ENCODE measurements around the gene FATE1.
"Not testable (repeated sequence)": the region's sequence is repeated elsewhere in the genome, so short reads cannot be mapped to it uniquely, and the experiment has no call there.

The FATE1 gene

DNA sequence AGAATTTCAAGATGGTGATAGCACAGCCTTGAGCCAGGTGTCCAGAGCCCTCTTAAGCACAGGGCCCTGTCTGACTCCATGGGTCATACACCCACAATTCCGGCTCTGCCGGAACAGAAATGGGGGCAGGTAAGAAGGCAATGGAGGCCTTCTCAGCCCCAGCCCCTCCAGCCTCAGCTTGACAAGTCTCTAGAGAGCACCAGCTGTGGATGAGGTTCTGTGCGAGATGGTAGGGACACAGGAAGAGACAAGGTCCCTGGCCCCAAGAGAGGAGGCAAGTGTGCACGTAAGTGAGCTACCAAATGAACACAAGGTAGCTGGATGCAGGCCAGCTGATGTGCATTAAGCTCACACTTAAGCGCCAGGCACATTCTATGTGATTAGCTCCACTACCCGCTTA lies 23.0 kb upstream of the FATE1 start:
- TF ChIP-seq, protein P1, sequence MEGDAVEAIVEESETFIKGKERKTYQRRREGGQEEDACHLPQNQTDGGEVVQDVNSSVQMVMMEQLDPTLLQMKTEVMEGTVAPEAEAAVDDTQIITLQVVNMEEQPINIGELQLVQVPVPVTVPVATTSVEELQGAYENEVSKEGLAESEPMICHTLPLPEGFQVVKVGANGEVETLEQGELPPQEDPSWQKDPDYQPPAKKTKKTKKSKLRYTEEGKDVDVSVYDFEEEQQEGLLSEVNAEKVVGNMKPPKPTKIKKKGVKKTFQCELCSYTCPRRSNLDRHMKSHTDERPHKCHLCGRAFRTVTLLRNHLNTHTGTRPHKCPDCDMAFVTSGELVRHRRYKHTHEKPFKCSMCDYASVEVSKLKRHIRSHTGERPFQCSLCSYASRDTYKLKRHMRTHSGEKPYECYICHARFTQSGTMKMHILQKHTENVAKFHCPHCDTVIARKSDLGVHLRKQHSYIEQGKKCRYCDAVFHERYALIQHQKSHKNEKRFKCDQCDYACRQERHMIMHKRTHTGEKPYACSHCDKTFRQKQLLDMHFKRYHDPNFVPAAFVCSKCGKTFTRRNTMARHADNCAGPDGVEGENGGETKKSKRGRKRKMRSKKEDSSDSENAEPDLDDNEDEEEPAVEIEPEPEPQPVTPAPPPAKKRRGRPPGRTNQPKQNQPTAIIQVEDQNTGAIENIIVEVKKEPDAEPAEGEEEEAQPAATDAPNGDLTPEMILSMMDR (conservative IDR thresholded peaks at IDR 0.05; ENCODE audit: low read depth, low read length): no peak
- H3K4me3 ChIP-seq (ENCODE audit: low read length): no peak overlapping the region
- DNase-seq (ENCODE audit: low read depth): no peak

DNA sequence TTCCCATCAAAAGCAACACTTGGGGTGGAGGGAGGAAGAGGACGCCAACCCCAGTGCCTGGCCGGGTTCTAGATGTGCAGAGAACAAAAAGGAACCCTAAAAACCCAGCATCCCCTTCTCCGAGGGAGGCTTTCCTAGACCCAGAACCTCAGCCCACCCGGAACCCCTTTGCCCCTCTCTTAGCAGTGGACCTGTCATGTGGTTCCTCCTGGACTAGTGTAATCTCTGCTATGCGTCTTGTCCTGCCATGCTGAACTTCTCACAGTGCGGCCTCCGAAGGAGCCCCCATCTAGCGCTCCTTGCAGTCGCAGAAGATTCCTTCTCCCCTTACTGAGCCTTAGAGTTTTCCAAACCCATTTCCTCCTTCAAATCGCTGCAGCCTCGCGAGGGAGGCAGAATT lies 21.7 kb upstream of the FATE1 start:
- TF ChIP-seq, protein P1 (conservative IDR thresholded peaks at IDR 0.05; ENCODE audit: low read depth, low read length): no peak
- no peak overlapping the region for H3K4me3 ChIP-seq (ENCODE audit: low read length)
- no peak for DNase-seq (ENCODE audit: low read depth)

DNA sequence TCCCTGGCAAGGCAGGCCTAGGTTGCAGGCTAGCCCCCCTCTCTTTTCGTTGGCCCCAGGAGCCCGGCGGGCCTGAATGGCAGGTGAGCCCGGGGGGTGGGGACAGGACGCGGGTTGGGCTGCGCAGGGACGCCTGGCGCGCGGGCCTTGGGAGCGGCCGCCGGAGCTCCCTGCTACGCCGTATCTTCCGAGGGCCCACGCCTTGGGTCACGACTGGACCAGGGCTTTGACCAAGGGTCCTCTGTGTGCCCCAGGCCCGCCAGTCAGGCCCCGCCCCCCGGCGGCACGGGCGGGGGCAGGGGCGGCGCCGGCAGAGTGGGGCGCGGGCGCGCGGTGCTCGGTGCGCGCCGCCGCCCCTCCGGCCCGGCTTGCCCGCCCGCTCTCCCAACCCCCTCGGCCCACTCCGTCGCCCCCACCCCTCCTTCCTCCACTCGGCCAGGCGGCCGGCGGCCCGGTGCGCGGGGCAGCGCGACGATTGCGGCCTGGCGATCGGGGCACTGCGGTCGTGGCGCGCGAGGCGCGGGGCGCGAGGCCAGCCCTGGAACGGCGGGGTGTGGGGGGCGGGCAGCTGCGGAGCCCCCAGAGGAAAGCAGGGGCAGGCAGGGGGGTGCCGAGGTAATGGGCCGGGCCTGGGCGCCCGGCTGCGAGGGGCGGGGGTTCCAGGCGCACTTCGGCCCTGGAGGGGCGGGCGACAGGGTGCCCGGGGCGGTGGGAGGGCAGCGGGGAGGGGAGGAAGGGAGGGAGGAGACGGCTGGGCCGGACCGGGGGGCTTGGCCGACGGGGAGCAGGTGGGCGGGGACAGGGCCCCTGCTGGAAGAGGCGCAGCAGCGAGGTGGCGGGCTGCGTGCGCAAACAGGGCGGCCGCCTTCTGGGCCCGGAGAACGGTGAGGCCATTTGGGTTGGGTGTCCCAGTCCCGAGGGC lies 20.9 kb upstream of the FATE1 start, which contains the start of gene PRRG3:
Gene PRRG3 (plus strand): TSS at position 798 of the 922 bp plus-strand sequence. CDS start 3,357 bp downstream, outside the sequence.
- no peak for DNase-seq (ENCODE audit: low read depth)
- TF ChIP-seq, protein P1 (conservative IDR thresholded peaks at IDR 0.05; ENCODE audit: low read depth, low read length): no peak
- no peak within 1 kb of the TSS for H3K4me3 ChIP-seq (ENCODE audit: low read length)

DNA sequence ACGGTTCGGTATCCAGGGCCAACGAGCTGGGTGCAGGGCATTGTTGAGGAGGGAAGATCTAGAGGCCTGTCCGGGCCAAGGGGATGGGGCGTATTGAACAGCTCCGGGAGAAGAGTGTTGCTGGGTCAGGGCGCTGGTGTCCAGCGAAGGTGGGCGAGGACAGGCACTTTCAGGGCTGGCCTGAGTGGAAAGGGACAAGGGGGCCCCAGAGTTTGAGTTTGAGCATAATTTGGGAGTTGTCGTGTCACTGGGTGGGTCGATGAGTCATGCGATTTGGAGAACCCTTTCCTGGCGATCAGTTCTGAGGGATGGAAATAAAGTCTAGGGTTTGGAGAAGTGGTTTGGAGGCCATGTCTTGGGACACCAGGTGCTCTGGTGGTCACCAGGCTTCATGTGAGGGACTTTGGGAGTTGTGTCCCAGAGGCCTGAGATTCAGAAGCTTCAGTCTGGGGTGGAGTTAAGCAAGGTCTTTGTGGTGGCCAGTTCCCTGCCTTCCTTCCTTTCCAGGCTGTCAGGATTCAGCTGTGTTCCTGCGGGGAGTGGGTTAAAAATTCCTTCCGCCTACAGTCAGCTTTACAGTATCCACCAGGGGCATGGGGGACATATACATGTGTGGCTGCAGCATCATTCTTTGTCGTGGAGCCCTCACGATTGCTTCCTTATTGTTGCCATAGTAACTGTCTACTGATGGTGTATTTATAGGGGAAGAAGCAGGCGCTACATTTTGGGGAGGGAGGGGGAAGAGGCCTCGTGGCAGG lies 20.1 kb upstream of the FATE1 start:
- H3K4me3 ChIP-seq (ENCODE audit: low read length): no peak overlapping the region
- DNase-seq (ENCODE audit: low read depth): no peak
- TF ChIP-seq, protein P1 (conservative IDR thresholded peaks at IDR 0.05; ENCODE audit: low read depth, low read length): no peak

DNA sequence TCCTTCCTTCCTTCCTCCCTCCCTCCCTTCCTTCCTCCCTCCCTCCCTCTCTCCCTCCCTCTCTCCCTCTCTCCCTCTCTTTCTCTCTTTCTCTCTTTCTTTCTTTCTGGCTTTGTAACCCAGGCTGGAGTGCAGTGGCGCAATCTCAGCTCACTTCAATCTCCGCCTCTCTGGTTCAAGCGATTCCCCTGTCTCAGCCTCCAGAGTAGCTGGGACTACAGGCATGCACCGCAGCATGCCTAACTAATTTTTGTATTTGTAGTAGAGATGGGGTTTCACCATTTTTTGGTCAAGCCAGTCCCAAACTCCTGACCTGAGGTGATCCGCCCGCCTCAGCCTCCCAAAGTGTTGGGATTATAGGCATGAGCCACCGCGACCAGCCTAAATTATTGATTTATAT lies 18.8 kb upstream of the FATE1 start:
- H3K4me3 ChIP-seq (ENCODE audit: low read length); DNase-seq (ENCODE audit: low read depth): not testable (repeated sequence)

DNA sequence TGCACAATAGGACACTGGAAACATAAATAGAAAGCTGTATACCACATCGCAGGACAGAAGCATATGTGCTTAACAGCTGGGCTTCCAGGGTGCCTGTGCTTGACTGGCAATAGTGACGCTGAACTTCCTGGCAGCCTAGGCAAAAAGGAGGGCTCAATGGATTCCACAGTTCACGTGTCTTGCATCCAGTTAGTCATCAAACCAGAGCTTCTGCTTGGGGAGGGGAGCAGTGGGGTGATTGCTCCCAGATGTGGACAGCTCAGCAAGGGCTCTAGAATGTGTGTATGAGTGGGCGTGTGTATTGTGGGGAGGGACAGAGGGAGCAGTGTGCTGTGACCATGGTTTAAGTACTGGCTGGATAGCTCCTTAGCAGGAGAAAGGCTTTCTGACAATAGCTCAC lies 18.3 kb upstream of the FATE1 start:
- H3K4me3 ChIP-seq (ENCODE audit: low read length): no peak overlapping the region
- DNase-seq (ENCODE audit: low read depth): no peak
- TF ChIP-seq, protein P1 (conservative IDR thresholded peaks at IDR 0.05; ENCODE audit: low read depth, low read length): no peak

DNA sequence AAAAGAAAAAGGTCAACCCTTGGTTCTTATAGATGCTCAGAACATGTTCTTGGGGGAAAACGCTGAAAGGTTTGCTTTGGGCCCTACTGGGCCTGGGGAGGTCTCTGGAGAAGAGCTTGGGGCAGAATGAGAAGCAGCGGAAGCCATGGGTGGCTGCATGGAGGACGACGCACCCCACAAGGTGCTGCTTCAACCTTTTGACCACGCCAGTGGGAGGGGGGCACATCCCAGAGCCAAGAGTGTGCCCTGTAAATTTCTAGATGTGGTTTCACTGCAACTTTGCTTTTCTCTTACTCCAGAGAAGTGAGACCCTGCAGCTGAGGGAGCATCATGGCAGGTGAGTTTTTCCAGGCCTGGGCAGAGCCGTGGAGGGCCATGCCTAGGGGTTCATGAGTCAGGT lies 17.4 kb upstream of the FATE1 start:
- DNase-seq (ENCODE audit: low read depth): no peak
- no peak overlapping the region for H3K4me3 ChIP-seq (ENCODE audit: low read length)
- TF ChIP-seq, protein P1 (conservative IDR thresholded peaks at IDR 0.05; ENCODE audit: low read depth, low read length): no peak
